Measurements from ENCODE around the gene SUGCT.

DNA sequence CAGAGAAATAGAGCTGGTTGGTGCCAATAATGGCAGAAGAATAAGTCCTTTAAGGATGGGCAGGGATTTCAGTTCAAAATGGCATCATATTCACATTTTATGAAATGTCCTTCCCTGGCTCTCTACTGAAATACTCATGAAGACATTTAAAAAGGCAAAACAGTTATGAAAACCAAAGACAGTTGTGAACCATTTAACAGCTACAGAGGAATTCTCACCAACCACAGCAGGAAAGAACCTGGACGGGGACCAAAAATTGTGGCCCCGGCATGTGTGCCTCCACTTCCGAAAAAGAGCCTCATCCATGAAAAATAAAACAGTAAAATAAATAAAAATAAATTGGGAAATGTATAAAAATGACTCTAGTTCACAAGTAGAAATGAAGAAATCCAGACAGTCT, 539.5 kb downstream of the SUGCT start:
- no peak for TF ChIP-seq YY1 (IDR thresholded peaks at IDR 0.05; ENCODE audit: insufficient read depth, insufficient read length)
- TF ChIP-seq SUZ12 (IDR thresholded peaks at IDR 0.05; ENCODE audit: extremely low read depth, insufficient read depth, insufficient read length) = no peak
